GM19328 (cell line): Measurements from ENCODE around the gene GRSF1.

Source experiments
- ATAC-seq: cut with Tn5 transposase; IDR thresholded peaks from one replicate; pipeline ENCODE4 v1.9.1; 2021; ENCODE audit warnings: mild to moderate bottlenecking, moderate library complexity; ENCODE audit not compliant: unreplicated experiment

The GRSF1 gene

DNA sequence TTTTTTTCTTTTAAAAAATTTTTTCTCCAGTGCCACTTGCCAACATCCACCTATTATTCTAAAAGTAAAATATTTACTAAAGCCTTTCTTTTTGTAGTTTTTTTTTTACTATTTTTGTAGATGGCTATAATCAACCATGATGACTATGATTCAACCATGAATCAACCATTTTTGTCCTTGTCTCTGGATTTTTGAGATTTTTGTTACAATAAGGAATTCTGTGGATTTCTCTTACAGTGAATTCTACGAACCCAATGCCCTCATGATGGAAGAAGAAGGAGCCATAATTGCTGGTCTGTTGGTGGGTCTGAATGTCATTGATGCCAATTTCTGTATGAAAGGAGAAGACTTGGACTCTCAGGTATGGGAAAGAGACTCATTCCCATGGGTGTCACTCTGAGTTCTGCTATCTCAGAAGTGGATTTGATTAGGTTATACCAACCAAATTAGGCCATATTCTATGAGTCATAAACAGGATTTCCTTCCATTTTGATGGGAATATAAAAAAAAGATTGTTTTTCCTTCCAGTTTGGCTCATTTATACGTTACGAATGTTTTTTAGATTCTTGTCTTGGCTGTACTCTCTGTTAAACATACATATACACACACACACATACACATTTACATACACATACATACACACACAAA lies 71.3 kb downstream of the GRSF1 start:
- ATAC-seq, result no peak
